ENCODE results near the gene ACOT6. TPM values are rescaled to one million over a fixed set of nuclear protein-coding genes. Genes with fewer than 3 reads are reported as not detected.
"Not testable (repeated sequence)": the region's sequence is repeated elsewhere in the genome, so short reads cannot be mapped to it uniquely, and the experiment has no call there.

The ACOT6 gene
- total RNA-seq, 1 donor from 2014 or later: not detected

- TF ChIP-seq CTCF (IDR thresholded peaks at IDR 0.05; ENCODE audit: partially characterized antibody, unreplicated experiment): no peak
- Mint-ChIP-seq H3K36me3 (ENCODE audit: unreplicated experiment) (peaks cover 4% of the 10 kb centered on the region), H3K4me1 (ENCODE audit: low read depth, unreplicated experiment) (no peaks in the 10 kb centered on the region), H3K27me3 (ENCODE audit: unreplicated experiment) (peaks cover 8% of the 10 kb centered on the region), H3K27ac (ENCODE audit: unreplicated experiment) (no peak overlapping the region), H3K4me3 (ENCODE audit: unreplicated experiment) (no peak overlapping the region), H3K9me3 (ENCODE audit: unreplicated experiment) (no peaks in the 10 kb centered on the region)
- DNase-seq: no peak
These were observed 23.6 kb upstream of the ACOT6 start for GRCh38 chr14:73588695-73589094.

- H3K9me3 Mint-ChIP-seq (ENCODE audit: unreplicated experiment): no peaks in the 10 kb centered on the region
- no peak overlapping the region for H3K27ac Mint-ChIP-seq (ENCODE audit: unreplicated experiment)
- DNase-seq: no peak
- H3K4me3 Mint-ChIP-seq (ENCODE audit: unreplicated experiment): no peak overlapping the region
- H3K27me3 Mint-ChIP-seq (ENCODE audit: unreplicated experiment): peaks cover 8% of the 10 kb centered on the region
- H3K4me1 Mint-ChIP-seq (ENCODE audit: low read depth, unreplicated experiment): no peaks in the 10 kb centered on the region
- no peak for TF ChIP-seq CTCF (IDR thresholded peaks at IDR 0.05; ENCODE audit: partially characterized antibody, unreplicated experiment)
- peaks cover 4% of the 10 kb centered on the region for H3K36me3 Mint-ChIP-seq (ENCODE audit: unreplicated experiment)
These were observed 23.2 kb upstream of the ACOT6 start for GRCh38 chr14:73589116-73589515.

DNA sequence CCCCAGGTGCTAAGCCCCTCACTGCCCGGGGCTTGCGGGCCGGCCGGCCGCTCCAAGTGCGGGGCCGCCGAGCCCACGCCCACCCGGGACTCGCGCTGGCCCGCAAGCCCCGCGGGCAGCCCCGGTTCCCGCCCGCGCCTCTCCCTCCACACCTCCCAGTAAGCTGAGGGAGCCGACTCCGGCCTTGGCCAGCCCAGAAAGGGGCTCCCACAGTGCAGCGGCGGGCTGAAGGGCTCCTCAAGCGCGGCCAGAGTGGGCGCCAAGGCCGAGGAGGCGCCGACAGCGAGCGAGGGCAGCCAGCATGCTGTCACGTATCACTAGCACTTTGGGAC is 21.7 kb upstream of the ACOT6 start:
- not testable (repeated sequence) for H3K4me3 Mint-ChIP-seq (ENCODE audit: unreplicated experiment); DNase-seq; H3K27me3 Mint-ChIP-seq (ENCODE audit: unreplicated experiment); H3K36me3 Mint-ChIP-seq (ENCODE audit: unreplicated experiment); H3K9me3 Mint-ChIP-seq (ENCODE audit: unreplicated experiment); H3K27ac Mint-ChIP-seq (ENCODE audit: unreplicated experiment); H3K4me1 Mint-ChIP-seq (ENCODE audit: low read depth, unreplicated experiment)

- Mint-ChIP-seq H3K9me3 (ENCODE audit: unreplicated experiment) (no peaks in the 10 kb centered on the region), H3K4me1 (ENCODE audit: low read depth, unreplicated experiment) (no peaks in the 10 kb centered on the region), H3K27me3 (ENCODE audit: unreplicated experiment) (peaks cover 8% of the 10 kb centered on the region), H3K36me3 (ENCODE audit: unreplicated experiment) (peaks cover 4% of the 10 kb centered on the region), H3K4me3 (ENCODE audit: unreplicated experiment) (peak within 1 kb of the TSS; percentile 61), H3K27ac (ENCODE audit: unreplicated experiment) (no peak within 1 kb of the TSS)
- DNase-seq: peak; percentile 38
- no peak for TF ChIP-seq CTCF (IDR thresholded peaks at IDR 0.05; ENCODE audit: partially characterized antibody, unreplicated experiment)
These were observed 20.4 kb upstream of the ACOT6 start, which contains the start of gene ACOT4 for GRCh38 chr14:73591690-73592449. Gene ACOT4, plus strand, starts transcription at chr14:73591873. Its CDS starts 87 bp downstream, at chr14:73591960.

DNA sequence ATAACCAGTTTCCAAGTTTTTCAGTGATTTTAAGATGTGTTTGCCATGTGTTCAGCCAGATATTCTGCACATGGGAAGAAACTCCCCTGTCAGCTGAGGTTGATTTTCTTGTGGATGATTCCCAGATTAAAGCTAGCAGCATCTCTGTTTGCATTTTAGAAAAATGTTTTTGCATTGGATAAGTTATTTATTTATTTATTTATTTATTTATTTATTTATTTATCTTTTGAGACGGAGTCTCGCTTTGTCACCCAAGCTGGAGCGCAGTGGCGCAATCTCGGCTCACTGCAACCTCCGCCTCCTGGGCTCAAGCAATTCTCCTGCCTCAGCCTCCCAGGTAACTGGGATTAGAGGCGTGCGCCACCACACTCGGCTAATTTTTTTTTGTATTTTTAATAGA is 17.8 kb upstream of the ACOT6 start:
- H3K4me1 Mint-ChIP-seq (ENCODE audit: low read depth, unreplicated experiment): no peaks in the 10 kb centered on the region
- no peak for DNase-seq
- TF ChIP-seq CTCF (IDR thresholded peaks at IDR 0.05; ENCODE audit: partially characterized antibody, unreplicated experiment): no peak
- H3K4me3 Mint-ChIP-seq (ENCODE audit: unreplicated experiment): no peak overlapping the region
- H3K9me3 Mint-ChIP-seq (ENCODE audit: unreplicated experiment): no peaks in the 10 kb centered on the region
- H3K27ac Mint-ChIP-seq (ENCODE audit: unreplicated experiment): no peak overlapping the region
- peaks cover 8% of the 10 kb centered on the region for H3K27me3 Mint-ChIP-seq (ENCODE audit: unreplicated experiment)
- H3K36me3 Mint-ChIP-seq (ENCODE audit: unreplicated experiment): peaks cover 4% of the 10 kb centered on the region
